ENCODE results near the gene TNFAIP3.

- no peak for TF ChIP-seq CTCF (IDR thresholded peaks at IDR 0.05)
- no peak for TF ChIP-seq EP300 (IDR thresholded peaks at IDR 0.05)
These were observed 33.8 kb downstream of the TNFAIP3 start for GRCh38 chr6:137900815-137901214.
